DMS79 (cell line): ENCODE data around the gene APOB.

ENCODE experiments used
- DNase-seq: peaks from one replicate; lab custom pipeline; 2025; lab: John Stamatoyannopoulos, UW

The APOB gene

DNA sequence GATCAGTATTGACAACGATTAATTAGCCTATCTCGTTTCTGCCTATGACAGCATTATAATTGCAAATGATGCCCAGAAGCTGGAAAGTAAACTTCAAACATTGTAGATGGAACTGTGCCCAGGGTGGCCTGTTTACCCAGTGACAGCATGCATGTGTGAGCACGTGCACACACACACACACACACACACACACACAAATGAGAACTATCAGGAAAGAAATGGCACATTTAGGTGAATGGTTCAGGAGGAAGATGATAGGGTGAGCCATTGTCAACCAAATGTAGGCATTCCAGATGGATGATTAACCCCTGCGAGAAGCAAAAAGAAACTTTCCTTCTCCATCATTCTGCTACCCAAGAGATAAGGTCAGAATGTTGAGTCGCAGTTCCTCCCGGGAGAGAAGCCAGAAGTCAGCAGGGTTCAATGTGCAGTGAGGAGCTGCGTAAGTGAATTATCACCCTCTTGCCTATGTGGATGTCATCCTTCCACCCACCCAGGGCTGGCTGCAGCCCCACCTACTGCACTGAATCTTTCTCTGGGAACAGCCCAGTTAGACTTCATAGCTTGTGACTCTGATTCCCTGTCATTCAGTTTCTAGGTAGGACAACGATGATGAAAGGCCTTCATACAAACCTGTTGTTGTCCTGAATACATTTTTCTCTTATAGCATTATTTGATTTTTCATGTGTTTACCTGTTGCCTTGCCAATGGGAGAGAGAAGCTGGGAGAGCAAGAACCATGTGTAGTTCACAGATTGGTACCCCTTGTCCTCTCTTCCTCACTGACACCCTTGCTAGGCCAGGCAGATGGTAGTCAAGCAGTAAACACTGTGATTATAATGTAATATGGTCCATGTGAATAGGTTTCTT, 3.5 kb upstream of the APOB start:
- no peak for DNase-seq

DNA sequence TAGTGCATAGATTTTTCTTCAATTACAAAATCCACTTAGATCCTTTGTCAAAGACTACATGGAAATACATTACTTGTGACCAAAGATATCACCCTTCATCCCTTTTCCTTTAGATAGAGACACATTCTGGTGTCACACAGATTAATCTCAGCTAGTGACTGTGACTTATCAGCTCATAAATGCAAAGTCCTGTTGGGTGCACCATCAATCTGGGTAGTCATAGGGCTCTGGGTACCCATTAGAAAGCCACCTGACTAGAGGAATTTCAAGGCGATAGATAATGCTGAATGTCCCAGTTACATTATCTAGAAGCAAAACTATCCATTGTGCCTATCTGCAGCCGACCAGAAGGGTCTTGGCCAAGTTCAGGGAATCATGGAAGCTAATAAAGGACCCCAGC, 2.6 kb upstream of the APOB start:
- no peak for DNase-seq

DNA sequence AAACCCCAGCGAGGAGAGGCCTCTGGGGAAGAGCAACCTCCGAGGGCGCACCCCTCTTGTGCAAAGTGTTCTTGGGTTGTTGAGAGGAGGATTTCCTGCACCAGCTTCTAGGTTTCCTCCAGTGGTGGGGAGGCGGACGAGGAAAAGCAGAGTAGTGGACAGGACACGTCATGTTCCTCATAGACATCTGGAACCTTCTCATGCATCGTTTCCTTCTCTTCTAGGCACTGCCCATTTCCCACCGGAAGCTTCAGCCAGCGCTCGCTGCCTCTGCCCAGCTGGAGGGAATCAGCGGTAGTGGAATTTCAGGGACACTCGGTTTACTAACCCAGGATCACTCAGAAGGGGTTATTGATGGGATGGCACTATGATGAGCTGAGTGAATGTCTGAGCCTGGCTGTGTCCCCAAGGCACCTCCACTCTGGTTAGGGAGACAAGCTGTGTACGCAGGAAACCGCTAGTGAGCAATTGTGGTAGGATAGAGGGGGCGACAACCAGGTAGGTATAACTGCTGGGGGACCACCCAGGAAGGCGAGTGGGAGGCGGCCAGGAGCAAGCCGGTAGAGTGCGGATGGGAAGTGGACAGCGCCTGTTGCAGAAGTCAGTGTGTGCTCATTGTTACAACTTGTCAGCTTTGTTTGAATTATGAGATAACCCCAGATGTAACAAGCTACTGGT, 960 bp upstream of the APOB start:
- no peak for DNase-seq

DNA sequence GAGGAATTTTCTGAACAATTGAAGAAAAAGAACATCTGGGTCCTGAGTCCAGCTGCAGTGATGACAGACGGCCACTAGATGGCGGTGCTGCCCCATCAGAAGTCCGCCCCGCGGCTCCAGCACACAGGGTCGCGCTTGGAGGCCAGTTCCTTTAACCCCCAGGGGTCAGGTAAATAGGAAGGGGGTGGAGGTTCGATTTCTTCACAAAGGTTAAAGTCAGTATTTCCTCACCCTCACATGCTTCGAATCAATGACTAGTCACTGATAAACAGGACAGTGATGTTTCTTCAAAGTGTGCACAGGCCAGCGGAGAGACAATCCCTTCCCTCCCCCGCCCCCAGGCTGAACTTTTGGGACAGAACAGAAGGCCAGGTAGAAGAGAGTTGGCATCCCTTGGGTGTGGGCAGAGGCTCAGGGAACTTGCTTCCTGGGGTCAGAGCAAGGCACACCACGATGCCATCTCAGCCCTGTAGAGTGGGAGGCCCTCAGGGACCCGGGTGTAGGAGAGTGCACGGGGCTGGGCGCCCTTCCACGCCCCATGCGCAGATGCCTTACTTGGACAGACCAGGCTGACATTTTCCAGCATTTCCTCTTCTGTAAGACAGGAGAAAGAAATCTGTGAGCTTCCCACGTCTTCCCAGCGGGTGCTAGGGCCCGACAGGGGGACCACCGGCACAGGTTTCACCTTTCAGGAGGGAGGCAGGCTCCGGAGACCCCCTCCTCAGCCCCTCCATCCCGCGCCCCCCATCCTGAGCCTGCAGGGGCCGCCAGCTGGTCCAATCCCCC, 722 bp downstream of the APOB start:
- DNase-seq: no peak

DNA sequence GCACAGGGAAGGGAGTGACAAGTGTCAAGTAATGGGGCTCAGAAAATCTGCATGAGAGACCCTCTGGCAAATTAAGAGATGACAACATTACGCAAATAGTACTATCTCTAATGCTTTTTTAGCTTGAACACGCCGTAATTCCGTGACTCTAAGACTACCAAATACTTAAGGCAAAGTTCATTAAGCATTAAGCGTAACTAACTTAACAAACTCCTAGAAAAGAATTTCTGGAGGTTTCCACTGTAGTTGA, 1.2 kb downstream of the APOB start:
- no peak for DNase-seq

DNA sequence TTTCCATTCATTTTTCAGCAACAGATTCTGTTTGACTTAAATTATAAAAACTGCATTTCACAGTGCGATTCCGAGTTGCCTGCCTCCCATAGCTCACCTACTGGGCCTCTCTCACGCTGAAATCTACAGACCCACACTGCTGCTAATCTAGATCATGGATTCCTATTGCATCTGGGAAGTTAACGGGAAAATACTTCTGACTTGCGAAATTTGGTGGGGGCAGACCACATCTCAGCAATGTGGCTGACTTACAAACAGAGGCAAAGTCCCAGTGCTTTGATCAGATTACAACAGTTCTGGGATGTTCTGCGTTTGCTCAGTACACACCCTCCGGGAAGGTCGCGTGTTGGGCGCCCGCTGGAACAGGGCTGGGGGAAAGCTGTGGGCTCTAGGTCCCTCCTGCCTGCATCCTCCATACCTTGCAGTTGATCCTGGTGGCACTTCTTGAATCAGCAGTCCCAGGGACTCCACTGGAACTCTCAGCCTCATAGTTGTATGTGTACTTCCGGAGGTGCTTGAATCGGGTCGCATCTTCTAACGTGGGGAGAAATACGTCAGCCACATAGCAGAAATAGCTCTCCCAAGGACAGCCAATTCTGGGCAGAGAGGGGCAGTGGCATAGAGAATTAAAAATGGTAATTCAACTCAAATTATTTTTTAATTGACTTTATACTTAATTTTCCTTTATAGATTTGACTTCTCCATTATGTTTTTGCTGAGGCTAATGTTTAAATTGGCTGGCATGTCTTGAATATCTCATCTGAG, 1.7 kb downstream of the APOB start:
- no peak for DNase-seq

DNA sequence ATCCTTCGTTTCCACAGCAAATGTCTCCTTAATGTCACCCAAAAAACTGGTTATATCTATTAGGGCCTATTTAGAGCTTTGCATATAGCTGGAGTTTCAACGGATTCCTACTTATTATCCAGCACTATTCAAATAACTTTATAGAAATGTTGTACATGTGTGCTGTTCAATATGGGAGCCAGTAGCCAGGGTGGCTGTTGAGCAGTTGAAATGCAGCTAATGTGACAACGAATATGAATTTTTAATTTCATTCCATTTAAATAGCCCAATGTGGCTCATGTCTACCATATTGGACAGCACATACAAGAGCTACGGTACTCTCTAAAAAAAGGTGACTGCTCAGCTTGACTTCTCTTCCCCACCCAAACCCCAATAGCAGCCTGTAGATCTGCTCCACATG, 2.4 kb downstream of the APOB start:
- DNase-seq: no peak

DNA sequence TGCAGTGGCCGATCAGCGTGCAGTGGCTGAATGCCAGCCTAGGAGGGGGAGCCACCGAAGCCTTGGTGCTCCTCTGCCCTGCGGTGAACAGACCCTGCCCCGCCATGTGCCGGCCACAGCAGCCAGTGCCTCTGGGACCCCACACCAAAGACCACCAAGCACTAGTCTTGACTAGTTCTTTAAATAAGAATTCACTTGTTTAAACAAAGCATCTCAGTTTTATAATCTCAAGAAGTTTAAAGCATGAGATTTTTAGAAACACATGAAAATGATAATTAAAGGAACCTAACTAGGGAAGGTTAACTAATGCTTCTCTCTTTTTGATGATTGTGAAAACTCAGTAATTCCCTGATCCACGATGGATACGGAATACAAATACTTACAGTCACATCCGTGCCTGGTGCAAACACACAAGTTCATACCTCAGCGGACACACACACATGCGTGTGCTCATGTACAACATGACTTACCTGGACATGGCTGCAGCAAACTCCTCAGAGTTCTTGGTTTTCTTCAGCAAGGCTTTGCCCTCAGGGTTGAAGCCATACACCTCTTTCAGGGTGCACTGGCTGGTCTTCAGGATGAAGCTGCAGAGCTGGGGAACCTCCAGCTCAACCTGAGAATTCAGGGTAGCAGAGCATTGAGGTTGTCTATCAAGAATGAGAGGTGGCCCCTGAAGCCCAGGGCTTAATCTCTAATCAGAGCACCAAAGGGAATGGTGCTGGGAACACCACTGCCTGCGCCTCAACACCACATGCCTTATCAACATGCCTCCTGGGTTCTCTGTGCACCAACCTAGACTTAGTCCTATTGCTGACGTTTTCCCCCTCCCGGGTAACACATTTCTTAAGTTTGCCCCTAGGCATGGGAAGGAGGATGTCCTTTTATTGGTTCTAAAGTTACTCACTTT, 3.1 kb downstream of the APOB start:
- DNase-seq: no peak

DNA sequence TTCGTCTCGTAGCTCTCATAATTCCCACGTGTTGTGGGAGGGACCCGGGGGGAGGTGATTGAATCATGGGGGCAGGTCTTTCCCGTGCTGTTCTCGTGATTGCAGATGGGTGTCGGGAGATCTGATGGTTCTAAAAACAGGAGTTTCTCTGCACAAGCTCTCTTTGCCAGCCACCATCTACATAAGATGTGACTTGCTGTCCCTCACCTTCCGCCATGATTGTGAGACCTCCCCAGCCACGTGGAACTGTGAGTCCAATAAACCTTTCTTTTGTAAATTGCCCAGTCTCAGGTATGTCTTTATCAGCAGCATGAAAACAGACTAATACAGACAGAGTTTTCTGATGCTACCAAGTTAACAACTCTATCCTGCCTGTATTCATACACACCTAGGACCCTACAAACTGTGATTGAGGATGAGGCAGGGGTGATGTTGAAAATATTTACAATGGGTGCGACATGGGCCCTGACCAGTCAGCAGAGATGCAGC, 3.9 kb downstream of the APOB start:
- no peak for DNase-seq

DNA sequence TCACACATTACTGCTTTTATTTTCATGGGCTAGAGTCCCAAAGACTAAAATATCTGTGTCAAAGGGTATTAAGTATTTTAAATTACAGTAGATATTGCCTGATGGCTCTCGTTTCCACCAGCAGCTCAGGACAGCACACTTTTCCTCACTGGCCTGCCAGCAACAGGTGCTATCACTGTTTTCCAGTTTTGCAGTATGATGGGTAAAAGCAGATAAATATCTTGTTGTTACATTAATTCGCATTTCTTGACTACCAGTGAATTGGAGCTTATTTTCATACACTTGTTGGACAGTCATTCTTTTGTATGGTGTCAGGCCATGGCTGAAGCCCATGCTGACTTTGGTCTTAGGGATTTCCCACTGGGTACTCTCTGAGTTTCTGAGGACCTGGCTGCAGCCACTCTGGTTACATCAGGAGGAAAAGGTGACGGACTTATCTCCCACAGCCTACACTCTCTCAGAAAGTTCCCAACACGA, 4.8 kb downstream of the APOB start:
- no peak for DNase-seq

DNA sequence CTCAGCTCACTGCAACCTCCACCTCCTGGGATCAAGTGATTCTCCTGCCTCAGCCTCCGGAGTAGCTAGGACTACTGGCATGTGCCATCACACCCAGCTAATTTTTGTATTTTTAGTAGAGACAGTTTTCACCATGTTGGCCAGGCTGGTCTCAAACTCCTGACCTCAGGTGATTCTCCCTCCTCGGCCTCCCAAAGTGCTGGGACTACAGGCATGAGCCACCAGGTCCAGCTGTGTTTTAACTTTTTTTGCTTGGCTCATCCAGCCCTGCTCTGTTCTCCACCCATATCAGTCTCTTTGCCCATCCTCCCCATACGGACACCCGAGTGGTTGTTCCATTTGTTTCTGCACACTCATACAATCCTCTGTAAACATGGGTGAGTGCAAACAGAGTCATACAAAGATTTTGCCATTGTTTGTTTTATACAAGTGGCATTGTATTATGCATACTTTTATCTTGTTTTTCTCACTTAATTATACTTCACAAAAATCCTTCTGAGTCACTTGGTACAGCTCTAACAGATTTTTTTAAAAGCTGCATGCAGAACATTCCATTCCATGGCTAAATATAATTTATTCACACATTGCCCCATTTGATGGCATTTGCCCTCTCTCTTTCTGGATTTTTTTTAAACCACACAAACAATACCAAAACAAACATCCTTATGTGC, 5.3 kb downstream of the APOB start:
- no peak for DNase-seq

DNA sequence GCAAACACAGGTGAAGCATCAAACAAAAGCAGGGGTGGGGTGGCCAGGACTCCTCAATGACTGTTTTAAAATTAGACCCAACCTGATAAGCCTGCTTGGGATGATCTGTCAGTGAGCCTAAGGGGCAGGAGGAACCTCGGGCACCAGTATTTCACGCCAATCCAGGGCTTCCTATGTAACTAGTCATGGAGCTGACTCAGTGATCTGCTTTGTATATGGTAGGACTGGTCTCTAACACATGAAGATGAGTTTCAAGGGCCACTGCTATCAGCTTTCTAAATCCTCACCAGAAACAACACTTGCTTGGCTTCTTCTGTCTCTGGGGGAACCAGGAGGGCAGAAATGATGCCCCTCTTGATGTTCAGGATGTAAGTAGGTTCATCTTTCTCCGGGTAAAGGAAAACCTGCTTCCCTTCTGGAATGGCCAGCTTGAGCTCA, 6.2 kb downstream of the APOB start:
- DNase-seq: no peak

DNA sequence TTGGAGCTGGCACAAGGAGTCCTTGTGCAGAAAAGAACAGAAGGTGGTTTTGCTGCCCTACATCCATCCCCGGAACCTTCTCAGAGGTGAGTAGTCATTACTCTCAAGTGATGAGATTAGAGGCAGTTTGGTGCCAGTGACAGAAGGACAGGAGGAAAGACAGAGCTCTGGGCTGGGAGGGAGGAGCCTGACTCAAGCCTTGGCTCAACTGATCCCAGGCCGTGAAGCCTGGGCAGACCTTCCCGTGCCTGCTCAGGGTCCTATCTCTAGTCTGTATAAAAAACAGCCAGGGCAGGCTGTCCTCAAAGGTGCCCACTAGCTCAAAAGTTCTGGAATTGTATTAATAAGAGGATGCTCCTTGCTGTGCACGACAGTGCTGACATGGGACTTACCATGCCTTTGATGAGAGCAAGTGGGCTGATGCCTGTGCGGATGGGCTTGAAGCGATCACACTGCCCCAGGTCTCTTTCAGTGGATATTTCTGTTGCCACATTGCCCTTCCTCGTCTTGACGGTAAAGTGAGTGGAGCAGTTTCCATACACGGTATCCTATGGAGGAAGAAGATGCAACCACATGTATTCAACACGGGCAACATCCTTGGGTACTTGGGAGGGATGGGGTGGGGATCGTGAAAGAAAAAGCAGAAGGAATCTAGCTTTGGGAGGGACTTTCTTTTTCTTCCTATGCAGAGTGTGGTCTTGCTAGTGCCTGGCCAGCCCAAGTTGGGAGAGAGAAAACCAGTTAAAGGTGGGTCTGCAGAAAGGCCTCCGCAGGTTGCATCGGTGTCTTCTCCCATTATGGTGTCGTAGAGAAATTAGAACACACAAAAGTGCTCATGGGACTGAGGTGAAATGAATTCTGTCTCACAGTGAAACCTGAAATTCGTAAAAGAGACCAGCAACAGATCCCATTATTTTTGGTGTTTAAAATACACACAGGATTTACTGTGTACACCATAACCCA, 6.9 kb downstream of the APOB start:
- DNase-seq: no peak

DNA sequence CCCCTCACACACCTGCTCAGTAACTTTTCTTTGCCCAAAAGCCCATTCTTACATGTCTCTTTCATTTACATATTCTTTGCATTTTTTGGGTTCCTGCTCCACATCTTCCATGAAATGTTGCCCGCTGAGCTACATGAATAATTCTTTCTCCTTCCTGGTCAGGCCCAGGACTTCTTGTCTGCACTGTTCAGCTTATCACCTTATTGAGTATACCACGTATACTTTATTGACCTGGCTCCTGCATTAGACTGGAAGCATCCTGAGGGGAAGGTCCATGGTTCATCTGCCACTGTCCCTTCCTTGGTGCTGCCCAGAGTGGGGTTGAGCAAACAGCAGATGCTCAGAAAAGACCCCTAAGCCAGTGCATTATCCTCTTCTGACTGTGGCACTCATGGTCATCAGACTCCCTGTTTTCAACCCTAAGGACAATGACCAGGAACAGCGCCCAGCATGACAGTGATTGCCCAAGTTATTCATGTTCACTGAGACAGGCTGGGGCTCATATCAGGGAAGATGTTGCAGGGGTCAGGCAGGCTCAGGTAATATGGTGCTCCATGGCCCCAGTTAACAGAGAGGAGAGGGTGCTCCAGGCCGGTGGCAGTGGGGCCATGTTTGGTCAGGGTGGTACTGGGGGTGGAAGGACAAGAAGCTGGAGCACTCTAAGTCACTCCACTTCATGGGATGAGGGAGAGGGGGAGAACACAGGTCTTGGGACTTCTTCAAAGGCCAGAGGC, 7.7 kb downstream of the APOB start:
- DNase-seq: no peak

DNA sequence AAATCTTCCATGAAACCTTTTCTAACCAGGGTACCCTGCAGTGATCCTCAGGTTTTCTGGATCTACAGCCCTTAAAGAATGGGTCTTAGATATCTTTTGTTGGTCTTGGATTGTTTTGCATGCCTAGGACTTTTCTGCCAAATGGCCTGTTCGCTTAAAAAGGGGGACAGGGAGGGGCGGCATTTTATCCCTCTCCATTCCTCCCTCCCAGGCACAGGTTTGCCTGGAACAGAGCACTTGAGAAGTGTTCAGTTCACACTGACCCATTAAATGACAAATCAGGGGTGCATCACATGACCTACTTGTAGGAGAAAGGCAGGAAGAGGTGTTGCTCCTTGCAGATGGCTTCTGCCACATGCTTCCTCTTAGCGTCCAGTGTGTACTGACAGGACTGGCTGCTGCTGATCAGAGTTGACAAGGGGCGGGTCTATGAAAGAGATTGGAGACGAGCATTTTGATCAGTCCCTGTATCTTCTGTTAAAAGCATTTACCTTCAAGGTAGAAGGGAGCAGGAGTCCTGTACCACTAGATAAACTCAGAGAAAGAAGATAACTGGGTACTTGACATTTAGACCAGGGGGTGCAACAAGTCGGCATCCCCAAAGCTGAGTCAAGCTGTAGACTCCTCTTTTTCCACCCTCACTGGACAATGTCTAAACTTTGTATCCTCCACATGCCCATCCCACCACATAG, 8.4 kb downstream of the APOB start:
- no peak for DNase-seq

DNA sequence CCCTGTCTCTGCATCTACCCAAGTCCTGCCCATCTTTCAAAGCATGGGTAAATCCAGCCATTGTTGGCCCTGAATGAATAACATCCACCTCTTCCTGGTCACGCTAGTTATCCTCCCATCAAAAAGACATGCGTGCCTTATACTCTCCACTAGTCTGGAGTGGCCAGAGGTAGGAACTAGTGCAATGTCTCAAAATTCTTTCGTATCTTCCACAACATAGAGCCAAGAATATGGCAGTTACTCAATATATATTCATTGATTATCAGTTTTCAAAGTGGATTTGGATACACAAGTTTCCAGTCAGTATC, 8.9 kb downstream of the APOB start:
- DNase-seq: no peak

DNA sequence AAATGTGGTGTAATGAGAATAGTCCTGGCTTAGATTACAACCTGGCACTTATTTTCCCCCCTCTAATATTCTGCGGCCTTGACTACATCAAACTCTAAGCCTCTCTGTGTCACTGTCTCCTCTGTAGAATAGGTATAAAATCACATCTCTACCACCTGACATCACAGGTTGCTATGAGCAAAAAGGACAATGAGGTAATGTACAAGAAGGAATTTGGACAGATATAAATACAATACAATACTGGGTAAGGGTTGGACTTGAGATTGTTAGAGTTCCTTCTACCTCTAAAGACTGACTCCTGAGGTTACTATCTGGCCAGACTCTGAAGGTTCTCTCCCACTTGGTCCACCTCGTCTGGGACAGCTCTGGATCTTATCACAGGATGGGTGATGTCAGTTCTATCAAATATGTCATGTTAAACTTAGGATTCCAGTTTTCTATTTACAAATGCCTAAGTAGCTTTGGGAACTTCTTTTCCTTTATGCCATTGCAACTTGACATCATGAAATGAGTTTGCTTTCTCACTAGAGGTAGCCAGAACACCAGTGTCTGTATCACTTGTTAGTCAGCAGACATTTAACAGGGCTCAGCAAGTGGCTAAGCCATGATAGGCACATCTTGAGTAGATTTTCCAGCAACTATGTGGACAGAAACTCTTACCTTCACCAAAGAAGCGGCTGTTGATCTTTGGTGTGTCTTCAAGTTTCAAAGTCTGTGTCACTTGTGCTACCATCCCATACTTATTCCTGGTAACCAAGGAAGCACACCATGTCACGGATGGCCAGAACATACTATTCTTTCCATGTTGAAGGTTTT, 9.5 kb downstream of the APOB start:
- DNase-seq: no peak
